Adipose tissue (tissue), 3 donors: ENCODE measurements around the gene ZNHIT2. TPM values are rescaled to one million over a fixed set of nuclear protein-coding genes. Genes with fewer than 3 reads are reported as not detected.
A peak's percentile ranks its signal among the peaks of the same experiment; 100 is the strongest.

ENCODE experiments used
- H3K27ac ChIP-seq: one replicate; pipeline ENCODE4 v1.5.1; 2013; ENCODE audit warnings: low read depth, low read length
- WGBS, 3 donors: extraction: QIAGEN DNeasy Blood & Tissue Kit; methylation state at CpG; one replicate each; pipeline ENCODE4 v1.1.7; 2013; 5-methylcytosine and 5-hydroxymethylcytosine counted together
- polyA plus RNA-seq, 3 donors: library from polyadenylated mRNA; stranded (reverse); fragments of 200-250 nt; gene quantifications; one replicate each; pipeline ENCODE4 v1.2.3, GENCODE V29; 2013
- donor health status: healthy with polysubstance abuse.
- donor health status: Bipolar disorder and iron deficiency.
- donor health status: healthy.

The ZNHIT2 gene
- polyA plus RNA-seq, 3 donors: 5.1 to 15.1 (median 12.3) TPM

DNA sequence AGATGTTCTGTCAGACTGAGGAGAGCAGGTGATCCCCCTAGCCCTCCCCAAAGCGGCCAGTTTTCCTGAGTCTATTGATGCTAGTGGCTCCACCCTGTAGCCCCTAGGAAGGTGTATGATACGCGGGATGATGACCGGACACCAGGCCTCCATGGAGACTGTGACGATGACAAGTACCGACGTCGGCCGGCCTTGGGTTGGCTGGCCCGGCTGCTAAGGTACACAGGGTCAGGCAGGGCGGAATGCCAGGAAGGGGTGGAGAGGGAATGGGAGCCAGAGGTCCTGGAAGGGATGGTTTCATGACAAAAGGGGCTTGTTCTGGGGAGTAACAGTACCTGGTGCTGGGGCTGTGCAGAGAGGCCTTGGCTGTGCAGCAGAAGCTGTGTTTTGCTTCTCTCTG lies 30.3 kb downstream of the ZNHIT2 start:
- no peak overlapping the region for H3K27ac ChIP-seq
- WGBS, 3 donors: 69 to 92% (median 90%) methylated on average over 11 of the region's 11 CpGs

DNA sequence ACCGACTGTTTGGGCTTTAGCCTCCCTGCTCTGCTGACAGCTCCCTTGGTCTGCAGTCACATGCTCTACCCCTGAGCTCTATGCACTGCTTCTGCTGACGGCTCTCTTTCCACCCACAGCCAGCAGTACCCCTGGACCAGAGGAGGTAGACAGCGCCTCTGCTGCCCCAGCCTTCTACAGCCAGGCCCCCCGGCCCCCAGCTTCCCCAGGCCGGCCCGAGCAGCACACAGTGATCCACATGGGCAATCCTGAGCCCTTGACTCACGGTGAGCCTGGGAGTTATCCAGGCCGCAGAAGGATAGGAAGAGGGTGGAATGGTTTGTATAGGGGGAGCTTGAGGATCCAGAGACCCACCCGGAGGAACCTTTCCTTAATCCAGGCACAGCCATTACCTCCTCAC lies 30.7 kb downstream of the ZNHIT2 start:
- 92 to 94% (median 92%) methylated on average over 9 of the region's 9 CpGs for WGBS, 3 donors
- no peak overlapping the region for H3K27ac ChIP-seq

DNA sequence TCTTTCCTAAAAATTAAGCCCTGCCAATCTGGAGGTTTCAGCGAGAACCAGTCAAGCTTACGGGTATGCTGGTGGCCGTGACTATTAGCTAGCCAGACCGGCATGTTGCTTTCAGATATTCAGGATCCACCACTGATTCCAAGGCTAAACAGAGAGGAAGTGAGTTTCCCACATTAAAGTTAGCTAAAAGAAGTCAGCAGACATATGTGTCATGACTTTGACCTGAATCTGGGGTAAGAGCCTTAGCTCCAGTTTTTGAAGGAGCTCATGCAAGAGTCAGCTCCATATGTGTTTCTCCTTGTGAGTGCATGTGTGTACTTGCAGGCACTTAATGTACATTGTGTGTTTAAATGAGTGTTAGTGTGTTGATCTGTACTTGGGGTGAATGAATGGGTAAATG lies 32.1 kb downstream of the ZNHIT2 start:
- H3K27ac ChIP-seq: no peak overlapping the region
- WGBS, 3 donors: 85 to 92% (median 86%) methylated on average over 4 of the region's 4 CpGs

DNA sequence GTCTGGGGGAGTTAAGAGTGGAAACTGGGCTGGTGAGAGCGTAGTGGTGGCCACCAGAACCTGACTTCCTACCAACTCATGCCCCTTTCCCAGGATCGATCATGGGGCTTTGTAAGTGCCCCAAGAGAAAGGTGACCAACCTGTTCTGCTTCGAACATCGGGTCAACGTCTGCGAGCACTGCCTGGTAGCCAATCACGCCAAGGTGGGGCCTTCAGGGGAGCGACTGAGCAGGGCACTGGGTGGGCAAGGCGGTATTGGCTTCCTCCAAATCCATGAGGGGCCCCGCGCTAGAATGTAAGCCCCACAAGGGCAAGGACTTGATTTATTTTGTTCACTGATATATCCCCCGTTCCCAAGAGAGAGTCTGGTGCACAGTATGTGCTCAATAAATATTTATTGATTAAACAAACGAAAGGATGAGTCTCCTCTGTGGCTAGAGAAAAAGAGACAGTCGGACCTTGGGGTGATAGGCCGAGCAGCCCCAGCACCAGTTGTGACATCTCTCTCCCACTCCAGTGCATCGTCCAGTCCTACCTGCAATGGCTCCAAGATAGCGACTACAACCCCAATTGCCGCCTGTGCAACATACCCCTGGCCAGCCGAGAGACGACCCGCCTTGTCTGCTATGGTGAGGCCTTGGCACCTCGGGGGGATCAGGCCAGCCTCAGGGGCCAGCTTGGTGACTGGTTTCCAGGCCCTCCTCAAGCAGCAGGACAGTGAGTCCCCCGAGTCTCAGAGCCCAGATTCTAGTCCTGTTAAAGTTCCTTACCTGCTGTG lies 32.7 kb downstream of the ZNHIT2 start:
- H3K27ac ChIP-seq: no peak overlapping the region
- WGBS, 3 donors: 37 to 47% (median 44%) methylated on average over 23 of the region's 23 CpGs

DNA sequence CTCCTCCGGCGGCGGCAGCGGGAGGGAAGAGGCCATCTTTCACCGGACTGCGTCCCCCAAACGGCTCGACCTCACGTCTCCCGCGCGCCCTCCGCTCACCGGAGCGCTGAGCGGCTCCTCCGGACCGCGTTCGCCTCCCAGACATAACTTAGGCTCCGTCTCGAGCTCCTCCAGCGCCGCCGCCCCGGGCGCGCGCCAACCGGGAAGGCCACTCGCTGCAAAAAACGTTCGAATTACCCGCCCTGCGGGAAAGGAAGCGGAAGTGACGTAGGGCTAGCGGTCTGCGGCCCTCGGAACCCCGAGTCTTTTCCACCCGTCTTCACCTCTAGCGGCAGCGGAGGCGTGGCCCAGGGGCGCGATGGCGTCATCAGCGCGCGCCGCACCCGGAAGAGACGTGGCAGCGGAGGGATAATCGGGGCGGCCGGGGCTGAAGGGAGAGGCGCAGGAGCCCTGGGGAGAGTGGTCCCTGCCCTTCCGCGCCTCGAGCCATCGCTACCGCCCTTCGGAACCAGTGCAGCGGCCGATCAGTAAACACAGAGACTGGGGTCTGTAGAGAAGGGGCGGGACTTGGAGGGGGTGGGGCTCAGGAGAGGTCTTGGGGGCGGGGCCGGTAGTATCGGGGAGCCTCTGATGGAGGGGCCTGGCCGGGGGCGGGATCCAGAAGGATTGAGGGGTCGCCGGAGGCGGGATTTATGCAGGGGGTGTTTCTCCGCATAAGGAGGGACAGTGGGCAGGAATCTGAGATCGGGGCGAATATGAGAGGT lies 33.5 kb downstream of the ZNHIT2 start, which contains the start of the genes CDCA5 and ZFPL1:
Gene CDCA5 (minus strand): TSS at position 207 of the 764 bp plus-strand sequence. CDS start 62 bp downstream, at position 145.
Gene ZFPL1 (plus strand): TSS at position 389 of the 764 bp plus-strand sequence. CDS start 477 bp downstream, outside the sequence.
- 0% methylated on average over 66 to 79 of the region's 79 CpGs for WGBS, 3 donors
- H3K27ac ChIP-seq: peak within 1 kb of the TSS; percentile 91

DNA sequence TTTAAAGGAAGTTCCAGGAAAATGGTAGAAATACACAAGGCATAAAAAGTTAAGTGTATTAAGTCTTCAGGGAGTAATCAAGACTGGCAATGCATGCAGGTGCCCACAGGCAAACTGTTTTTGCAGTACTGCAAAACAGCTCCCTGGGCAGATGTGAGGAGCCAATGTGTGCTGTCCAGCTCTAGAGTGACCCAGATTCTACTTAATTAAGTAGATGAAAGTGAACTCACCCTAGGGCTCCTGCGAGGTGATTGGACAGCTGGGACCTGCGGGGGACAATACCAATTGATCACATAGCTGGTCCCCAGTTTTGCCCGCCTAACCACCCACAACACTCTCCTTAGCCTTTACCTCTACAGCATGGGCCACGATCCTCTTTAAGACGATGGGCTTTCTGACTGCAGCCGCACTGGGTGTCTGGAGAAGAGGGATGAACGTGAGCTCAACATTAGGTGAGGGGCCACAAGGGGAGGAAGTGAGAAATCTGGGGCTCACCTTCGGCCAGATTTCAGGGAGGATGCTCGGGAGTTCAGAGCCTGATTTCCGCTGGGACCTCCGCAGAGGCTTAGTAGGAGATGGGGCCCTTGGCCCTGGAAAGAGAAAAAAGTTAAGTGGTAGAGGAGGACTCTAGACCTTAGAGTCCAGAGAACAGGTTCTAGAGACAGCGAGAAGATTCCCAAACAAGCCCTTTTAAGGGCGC lies 34.2 kb downstream of the ZNHIT2 start:
- WGBS, 3 donors: 4 to 6% (median 5%) methylated on average over 12 to 13 of the region's 13 CpGs
- no peak overlapping the region for H3K27ac ChIP-seq

DNA sequence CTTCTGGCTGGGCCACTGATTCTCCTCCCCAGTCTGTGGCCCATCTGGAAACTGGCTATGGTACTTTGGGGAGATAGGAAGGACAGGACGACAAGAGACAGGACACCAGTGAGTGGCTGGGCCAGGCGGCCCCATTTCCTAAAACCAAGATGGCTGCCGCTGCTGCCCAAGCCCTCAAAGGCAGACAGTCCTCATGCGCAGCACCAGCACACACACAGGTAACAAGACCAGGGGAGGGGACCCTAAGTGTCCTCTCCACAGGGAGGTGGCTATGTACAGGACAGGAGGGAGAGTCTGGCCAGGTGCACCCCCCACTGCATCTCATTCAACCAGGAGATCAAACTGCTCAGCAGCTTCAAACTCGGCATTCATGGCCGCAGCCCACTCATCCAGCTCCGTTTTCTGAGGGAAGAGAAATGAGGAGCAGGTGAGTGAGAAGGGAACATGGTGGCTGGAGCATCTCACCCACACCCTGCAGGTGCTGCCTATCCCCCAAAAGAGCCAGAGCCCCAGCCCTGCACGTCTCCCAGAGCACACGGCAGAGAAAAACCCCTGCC lies 38.6 kb downstream of the ZNHIT2 start:
- 89 to 93% (median 91%) methylated on average over 9 of the region's 9 CpGs for WGBS, 3 donors
- H3K27ac ChIP-seq: no peak overlapping the region

DNA sequence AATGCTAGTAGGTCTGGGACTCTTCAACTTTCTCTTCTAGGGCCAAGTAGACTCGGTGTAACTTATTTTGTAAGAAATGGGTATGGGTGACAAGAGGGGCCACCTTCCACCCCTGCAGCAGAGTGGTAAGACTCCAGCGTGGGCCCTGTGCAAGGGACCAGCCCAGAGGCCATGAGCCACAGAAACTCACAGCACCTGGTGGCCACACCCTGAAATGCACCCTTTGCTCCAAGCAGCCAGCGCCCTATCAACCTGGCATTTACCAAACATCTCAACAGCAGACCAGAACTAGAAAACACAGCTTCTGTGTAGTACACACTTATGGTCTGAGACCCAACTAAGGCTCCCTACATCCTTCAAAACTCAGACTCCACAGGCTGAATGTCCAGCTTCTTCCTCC lies 39.4 kb downstream of the ZNHIT2 start:
- 34 to 59% (median 37%) methylated on average over 3 of the region's 3 CpGs for WGBS, 3 donors
- no peak overlapping the region for H3K27ac ChIP-seq

DNA sequence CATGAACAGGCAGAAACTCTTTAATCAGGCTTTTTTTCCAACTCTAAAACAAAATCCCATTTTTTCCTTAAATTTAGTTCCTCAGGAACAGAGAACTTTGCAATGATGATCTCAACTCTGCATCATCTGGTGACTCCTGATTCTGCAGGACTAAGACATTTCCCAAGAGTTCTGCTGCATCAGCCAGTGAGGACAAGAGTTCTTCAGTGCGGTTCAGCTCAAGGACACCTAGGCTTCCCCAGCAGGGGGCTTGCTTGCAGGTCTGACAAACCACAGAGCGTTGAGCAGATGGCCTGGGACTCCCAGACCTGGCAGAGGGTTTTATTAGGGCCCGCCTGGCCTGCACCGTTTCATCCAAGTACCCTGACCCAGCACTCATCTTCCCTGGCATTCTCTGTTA lies 40.0 kb downstream of the ZNHIT2 start:
- WGBS, 3 donors: 76 to 84% (median 82%) methylated on average over 4 of the region's 4 CpGs

DNA sequence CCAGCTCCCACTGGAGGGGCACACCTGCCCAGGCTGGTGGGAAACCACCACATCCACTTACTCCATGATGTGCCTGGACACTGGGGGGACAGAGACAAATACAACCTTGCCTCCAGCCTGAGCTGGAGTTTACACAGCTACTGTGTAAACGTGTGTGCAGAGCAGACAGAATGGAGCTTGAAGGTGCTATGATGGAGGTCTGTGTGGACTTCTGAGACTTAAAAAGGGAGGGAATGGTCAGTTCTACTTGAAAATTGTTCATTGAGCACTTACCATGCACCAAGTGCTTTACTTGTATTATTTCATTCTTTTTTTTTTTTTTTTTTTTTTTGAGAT lies 44.9 kb downstream of the ZNHIT2 start:
- H3K27ac ChIP-seq: no peak overlapping the region

More for the DNA sequence above, 40.0 kb downstream of the ZNHIT2 start:
- no peak overlapping the region for H3K27ac ChIP-seq

DNA sequence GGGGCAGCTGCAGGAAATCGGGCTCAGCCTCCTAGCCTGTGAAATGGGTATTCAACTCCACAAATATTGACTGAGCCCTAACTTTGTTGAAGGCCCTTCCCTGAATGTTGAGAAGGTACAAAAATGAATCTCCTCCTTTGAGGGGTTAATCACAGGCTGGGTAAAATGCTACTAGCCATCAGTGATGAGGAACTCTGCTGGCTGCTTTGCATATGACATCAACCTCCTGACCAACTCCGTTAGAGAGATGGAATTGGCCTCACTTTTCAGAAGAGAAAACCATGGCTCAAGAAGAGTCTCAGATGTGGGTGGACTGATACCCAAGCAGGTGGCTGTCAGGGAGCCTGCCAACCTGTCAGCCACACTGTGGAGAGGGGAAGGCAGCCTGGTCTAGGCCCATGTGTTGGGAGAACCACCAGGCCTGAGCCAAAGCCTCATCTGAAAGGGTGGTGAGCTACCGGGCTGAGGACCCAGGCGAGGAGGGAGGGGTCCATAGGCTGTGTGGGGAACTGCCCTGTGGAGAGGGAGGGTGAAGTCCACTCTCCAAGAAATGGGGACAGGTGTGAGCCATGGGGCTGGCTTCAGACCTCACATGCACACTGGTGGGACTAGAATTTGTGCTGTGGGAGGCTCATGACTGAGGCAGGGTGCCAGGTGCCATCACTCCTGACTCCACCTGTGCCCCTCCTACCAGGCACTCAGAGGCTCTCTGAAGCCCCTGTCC lies 45.4 kb downstream of the ZNHIT2 start:
- H3K27ac ChIP-seq: no peak overlapping the region
- 58 to 70% (median 67%) methylated on average over 4 of the region's 4 CpGs for WGBS, 3 donors

More for the DNA sequence above, 44.9 kb downstream of the ZNHIT2 start:
- 24 to 75% (median 72%) methylated on average over 1 of the region's 1 CpG for WGBS, 3 donors

DNA sequence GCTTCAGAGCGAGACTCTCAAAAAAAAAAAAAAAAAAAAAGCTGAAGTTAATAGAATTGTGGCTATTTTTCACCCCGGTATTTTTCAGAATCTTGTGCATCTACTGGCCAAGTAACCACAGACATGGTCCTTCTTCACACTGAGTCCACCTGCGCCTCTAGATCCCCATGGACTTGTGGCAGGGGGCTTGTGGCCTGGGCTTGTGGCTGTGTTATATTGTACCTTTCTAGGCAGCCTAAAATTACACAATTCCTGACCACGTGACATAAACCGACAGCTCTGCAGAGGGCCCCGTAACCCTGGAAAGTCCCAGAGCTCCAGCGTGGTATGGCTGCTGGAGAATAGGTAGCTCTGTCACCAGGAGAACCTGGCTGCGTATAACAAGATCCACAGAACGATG lies 48.3 kb downstream of the ZNHIT2 start:
- no peak overlapping the region for H3K27ac ChIP-seq
- whole genome bisulfite sequencing, 3 donors: 39 to 56% (median 49%) methylated on average over 9 of the region's 9 CpGs

DNA sequence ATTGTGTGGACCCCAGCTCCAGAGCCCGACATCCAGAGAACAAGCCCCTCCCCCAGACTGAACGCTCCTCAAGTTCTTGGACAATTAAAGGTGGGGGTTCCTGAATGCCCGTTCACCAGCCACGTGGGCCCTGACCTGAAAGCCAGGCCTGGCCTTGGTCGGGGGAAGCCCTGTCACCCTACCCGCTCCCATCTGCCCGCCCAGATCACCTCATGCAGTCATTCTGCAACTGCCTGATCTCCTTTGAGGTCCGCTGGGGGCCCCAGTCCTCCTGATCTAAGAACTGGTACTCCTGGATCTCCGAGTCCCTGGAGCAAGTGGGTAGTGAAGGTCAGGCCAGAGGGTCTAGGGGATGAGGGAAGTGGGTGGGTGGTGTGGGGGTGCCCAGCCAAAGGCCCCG lies 50.1 kb downstream of the ZNHIT2 start:
- H3K27ac ChIP-seq: no peak overlapping the region
- WGBS, 3 donors: 81 to 86% (median 84%) methylated on average over 10 of the region's 10 CpGs

DNA sequence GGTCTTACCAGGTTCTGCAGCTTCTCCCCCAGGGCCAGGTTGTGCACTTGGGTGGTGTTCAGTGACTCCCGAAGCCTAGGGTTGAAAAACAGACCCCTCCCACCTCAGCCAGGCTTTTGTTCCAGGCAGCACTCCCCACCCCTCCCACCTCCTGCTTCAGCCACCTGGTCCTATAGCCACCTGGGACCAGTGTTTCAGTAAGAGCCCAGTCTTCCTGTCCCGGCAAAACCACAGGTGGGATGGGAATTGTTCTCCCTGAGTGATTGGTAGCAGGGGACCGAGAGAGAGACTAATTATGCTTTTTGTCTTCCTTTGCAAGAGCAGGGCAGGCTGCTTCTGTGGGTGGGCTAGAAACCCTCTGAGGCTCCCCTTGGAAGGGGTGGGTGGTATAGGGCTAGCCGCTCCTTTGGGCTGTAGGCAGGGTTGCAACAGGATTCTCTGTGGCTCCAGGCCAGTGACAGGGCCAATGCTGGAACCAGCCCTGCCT lies 50.7 kb downstream of the ZNHIT2 start:
- WGBS, 3 donors: 69 to 93% (median 83%) methylated on average over 4 of the region's 4 CpGs
- no peak overlapping the region for H3K27ac ChIP-seq
